ENCODE results near the gene OR5M11. TPM values are rescaled to one million over a fixed set of nuclear protein-coding genes. Genes with fewer than 3 reads are reported as not detected.

Gene OR5M11
- total RNA-seq, 2 donors from 2014 or later, result not detected

DNA sequence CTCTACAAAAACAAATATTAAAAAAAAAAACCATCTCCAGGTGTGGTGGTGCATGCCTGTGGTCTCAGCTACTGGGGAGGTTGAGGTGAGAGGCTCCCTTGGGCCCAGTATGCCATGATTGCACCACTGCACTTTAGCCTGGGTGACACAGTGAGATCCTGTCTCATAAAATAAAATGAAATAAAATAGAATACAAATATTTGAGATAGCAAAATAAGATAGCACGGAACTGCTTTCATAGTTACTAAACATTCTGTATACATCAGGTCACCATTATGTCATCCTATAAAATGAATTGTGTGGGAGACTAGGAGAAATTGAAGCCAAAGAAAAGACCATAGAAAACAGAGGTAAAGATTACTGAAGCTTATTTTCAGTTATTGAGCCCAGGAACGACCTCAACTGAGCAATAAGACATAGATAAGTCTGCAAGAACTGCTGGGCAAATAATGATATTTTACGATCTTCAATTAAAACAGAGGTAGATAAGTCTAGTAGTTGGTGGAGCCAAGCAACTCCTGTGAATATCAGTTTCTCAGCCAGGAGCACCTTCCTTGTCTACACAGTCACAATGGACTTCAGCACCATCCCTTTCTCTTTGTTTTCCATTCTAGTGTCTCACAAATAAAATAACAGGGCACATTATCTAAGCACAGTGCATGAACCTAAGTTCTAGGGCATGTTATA, 9.9 kb downstream of the OR5M11 start:
- no peaks in the 10 kb centered on the region for H3K9me3 Mint-ChIP-seq

DNA sequence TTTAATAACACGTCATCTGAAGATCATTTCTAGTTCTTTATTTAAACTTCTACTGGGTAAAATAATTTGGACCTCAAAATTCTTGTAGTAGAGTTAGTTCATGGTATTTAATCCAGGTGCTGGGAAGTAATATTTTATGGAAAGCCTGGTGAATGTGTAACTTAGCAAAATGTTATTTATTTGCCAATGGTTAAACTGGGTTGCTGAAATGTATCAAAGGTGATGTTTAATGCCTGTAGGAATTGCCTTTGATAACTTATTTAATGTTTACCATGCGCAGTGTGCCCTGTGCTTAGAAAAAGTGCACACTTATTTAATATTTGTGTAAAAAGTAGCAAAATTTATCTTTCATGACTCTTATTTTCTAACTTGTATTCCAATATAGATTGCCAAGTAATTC, 11.2 kb downstream of the OR5M11 start:
- Mint-ChIP-seq H3K9me3 (no peaks in the 10 kb centered on the region), H3K36me3 (ENCODE audit: low read depth) (no peaks in the 10 kb centered on the region), H3K27me3 (ENCODE audit: insufficient read depth) (no peaks in the 10 kb centered on the region), H3K4me3 (no peak overlapping the region), H3K4me1 (no peaks in the 10 kb centered on the region), H3K27ac (no peak overlapping the region)
- no peaks in the 10 kb centered on the region for H3K36me3 ChIP-seq (ENCODE audit: control insufficient read depth, insufficient read depth, low read length)
- no peaks in the 10 kb centered on the region for H3K9me3 ChIP-seq (ENCODE audit: control insufficient read depth, low read length)
- 100% methylated on average over 1 to 2 of the region's 2 CpGs for WGBS, 2 experiments (ENCODE audit: insufficient coverage in 1 of 2, insufficient read length in 1 of 2)
- H3K27ac ChIP-seq (ENCODE audit: low read depth, low read length), result no peak overlapping the region
- H3K4me3 ChIP-seq (ENCODE audit: low read length), result no peak overlapping the region
- DNase-seq, result no peak
- TF ChIP-seq CTCF (conservative IDR thresholded peaks at IDR 0.05), result no peak
- H3K27me3 ChIP-seq (ENCODE audit: control insufficient read depth, insufficient read depth, low read length, poor library complexity, severe bottlenecking), result no peaks in the 10 kb centered on the region
- no peaks in the 10 kb centered on the region for H3K4me1 ChIP-seq (ENCODE audit: control insufficient read depth, insufficient read depth, low read length)
- no peak overlapping the region for H3K9ac ChIP-seq (ENCODE audit: extremely low read depth, low read length, poor library complexity, severe bottlenecking)

More for the DNA sequence above, 9.9 kb downstream of the OR5M11 start:
- no peaks in the 10 kb centered on the region for H3K36me3 ChIP-seq (ENCODE audit: control insufficient read depth, insufficient read depth, low read length)
- H3K4me3 ChIP-seq (ENCODE audit: low read length), result no peak overlapping the region
- H3K27me3 ChIP-seq (ENCODE audit: control insufficient read depth, insufficient read depth, low read length, poor library complexity, severe bottlenecking), result no peaks in the 10 kb centered on the region
- no peaks in the 10 kb centered on the region for H3K36me3 Mint-ChIP-seq (ENCODE audit: low read depth)
- H3K27me3 Mint-ChIP-seq (ENCODE audit: insufficient read depth), result no peaks in the 10 kb centered on the region
- no peak overlapping the region for H3K4me3 Mint-ChIP-seq
- TF ChIP-seq CTCF (conservative IDR thresholded peaks at IDR 0.05), result no peak
- 90 to 92% methylated on average over 2 to 3 of the region's 3 CpGs for WGBS, 2 experiments (ENCODE audit: insufficient coverage in 1 of 2, insufficient read length in 1 of 2)
- no peaks in the 10 kb centered on the region for H3K4me1 ChIP-seq (ENCODE audit: control insufficient read depth, insufficient read depth, low read length)
- DNase-seq, result no peak
- no peak overlapping the region for H3K27ac Mint-ChIP-seq
- H3K27ac ChIP-seq (ENCODE audit: low read depth, low read length), result no peak overlapping the region
- H3K9me3 ChIP-seq (ENCODE audit: control insufficient read depth, low read length), result no peaks in the 10 kb centered on the region
- no peaks in the 10 kb centered on the region for H3K4me1 Mint-ChIP-seq
- no peak overlapping the region for H3K9ac ChIP-seq (ENCODE audit: extremely low read depth, low read length, poor library complexity, severe bottlenecking)

- Mint-ChIP-seq H3K4me3 (no peak overlapping the region), H3K27me3 (ENCODE audit: insufficient read depth) (peaks cover 5% of the 10 kb centered on the region), H3K4me1 (peaks cover 11% of the 10 kb centered on the region), H3K27ac (no peak overlapping the region), H3K9me3 (no peaks in the 10 kb centered on the region), H3K36me3 (ENCODE audit: low read depth) (no peaks in the 10 kb centered on the region)
- Histone ChIP-seq H3K4me1 (ENCODE audit: control insufficient read depth, insufficient read depth, low read length) (peaks cover 4% of the 10 kb centered on the region), H3K27me3 (ENCODE audit: control insufficient read depth, insufficient read depth, low read length, poor library complexity, severe bottlenecking) (no peaks in the 10 kb centered on the region), H3K27ac (ENCODE audit: low read depth, low read length) (no peak overlapping the region), H3K9me3 (ENCODE audit: control insufficient read depth, low read length) (no peaks in the 10 kb centered on the region), H3K4me3 (ENCODE audit: low read length) (no peak overlapping the region), H3K9ac (ENCODE audit: extremely low read depth, low read length, poor library complexity, severe bottlenecking) (no peak overlapping the region), H3K36me3 (ENCODE audit: control insufficient read depth, insufficient read depth, low read length) (no peaks in the 10 kb centered on the region)
- peak; percentile 69 for TF ChIP-seq CTCF (conservative IDR thresholded peaks at IDR 0.05)
- 63 to 75% methylated on average over 4 to 5 of the region's 5 CpGs for WGBS, 2 experiments (ENCODE audit: insufficient coverage in 1 of 2, insufficient read length in 1 of 2)
- peak; percentile 62 for DNase-seq
These were observed 21.0 kb downstream of the OR5M11 start for GRCh38 chr11:56522008-56522407.
